Ureter (tissue), 1 donor: ENCODE results near the gene LDB3. TPM values are rescaled to one million over a fixed set of nuclear protein-coding genes. Genes with fewer than 3 reads are reported as not detected.

ENCODE experiments used
- DNase-seq: peaks from one replicate; pipeline ENCODE4 v3.0.0-alpha.2; 2020; ENCODE audit warnings: low spot score
- total RNA-seq: library from RNA; stranded (reverse); gene quantifications from one replicate; pipeline ENCODE4 v1.2.4, GENCODE V29; 2023
- donor health status: DM: yes; HTN: yes; CAD: no.

The LDB3 gene
- total RNA-seq, 1 donor from 2014 or later = 15.9 TPM

DNA sequence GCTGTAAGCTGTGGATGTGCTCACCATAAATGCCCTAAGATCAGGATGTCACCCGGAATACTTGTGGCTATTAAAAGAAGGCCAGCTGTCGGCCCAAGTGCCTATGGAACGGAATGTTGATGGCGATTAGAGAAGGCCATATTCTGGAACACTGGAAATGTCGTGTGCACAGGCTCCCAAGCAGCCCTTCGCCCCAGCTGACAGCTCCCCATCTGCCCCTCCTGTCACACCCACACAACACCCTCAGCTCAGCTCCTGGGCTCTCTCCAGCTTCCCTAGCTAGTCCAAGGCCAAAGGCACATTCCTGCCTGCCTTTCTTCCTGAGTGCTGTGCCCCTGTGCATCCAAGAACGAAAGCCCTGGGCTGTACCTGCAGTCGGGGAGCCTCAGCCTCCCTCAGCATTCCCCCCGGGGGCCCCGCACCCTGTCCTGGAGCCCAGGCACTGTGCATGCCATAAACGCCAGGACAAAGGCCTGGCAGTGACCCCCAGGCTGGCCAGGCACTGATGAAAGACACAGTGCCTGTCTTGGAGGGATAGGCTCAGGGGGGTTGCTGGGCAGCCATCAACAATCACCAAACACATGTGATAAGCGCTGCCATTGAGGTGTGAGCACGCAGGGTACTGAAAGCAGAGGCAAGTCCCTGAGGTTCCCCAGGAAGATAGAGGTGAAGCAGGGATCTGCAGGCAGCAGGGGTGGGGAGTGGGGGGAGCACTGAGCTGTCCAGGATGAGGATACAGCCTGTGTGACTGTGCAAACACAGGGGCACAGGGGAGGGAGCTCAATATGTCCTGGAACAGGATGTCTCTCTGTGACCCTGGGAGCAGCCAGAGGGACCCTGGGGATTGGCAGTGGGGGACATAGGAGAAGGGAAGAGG lies 3.7 kb upstream of the LDB3 start:
- no peak for DNase-seq

- no peak for DNase-seq
Observed at GRCh38 chr10:86665218-86665607, 3.1 kb upstream of the LDB3 start.

DNA sequence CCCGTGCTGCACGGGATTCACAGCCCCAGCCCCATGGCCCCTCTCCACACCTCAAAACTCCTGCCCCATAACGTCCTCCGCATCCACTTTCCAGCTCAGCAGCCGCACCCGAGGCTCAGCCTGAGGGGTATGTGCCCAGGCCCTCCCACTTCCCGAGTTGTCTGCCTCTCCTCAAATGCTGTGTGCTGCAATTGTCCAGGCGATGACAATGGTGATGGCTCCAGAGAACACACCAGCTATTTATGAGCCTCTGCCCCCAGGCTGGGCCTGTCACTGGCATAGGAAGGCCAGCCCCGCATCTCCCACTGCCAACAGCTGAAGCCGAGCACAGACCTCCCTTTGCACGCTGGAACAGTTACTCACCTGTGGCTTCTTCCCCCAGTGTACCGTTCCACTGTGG lies 2.4 kb upstream of the LDB3 start:
- DNase-seq = no peak

DNA sequence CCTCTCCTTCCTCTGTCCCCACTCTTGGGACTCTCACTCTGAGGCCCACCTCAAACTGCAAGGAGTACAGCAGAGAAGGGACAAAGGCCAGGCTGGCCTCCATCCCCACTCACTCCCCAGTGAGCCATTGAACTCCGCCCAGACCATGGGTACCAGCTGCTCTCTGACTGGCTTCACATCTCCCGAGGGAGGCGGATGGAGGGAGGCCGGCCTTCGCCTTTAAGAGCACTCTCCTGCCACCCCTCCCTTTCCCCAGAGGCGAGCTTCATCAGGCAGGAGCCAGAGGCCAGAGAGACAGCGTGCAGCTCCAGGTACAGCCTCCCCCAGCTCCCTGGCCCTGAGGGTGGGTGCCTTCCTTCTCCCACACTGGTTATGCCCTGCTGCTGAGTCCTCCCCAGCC lies 1.8 kb upstream of the LDB3 start:
- no peak for DNase-seq

GRCh38 chr10:86667421-86668181 lies 710 bp upstream of the LDB3 start:
- DNase-seq = no peak

DNA sequence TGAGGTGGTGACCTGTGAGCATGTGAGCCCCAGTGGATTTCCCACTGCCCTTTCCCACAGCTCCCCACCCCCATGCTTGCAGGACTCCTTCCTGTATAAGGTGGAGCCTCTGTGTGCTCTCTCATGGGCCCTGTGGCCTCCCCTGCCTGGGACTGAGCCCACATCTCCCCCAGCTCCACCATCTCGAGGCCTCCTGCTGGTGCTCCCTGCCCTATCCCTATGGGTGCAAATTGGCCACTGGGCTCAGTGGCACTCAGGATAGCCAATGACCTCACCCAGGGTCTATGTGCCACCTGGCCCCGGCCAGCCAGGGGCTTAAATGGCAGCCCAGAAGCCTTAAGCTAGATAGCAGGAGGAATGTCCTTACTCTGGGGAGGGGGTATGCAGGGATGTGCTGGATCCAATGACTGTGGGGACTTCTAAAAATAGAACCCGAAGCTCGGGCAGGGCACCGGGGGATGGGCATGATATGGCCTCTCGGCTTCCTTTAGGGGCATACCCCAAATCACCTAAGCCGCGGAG lies 2.0 kb downstream of the LDB3 start:
- DNase-seq = no peak

- DNase-seq = no peak
Observed at GRCh38 chr10:86670876-86671275, 2.6 kb downstream of the LDB3 start.

- peak; percentile 65 for DNase-seq
Observed at GRCh38 chr10:86671419-86671818, 3.1 kb downstream of the LDB3 start.

DNA sequence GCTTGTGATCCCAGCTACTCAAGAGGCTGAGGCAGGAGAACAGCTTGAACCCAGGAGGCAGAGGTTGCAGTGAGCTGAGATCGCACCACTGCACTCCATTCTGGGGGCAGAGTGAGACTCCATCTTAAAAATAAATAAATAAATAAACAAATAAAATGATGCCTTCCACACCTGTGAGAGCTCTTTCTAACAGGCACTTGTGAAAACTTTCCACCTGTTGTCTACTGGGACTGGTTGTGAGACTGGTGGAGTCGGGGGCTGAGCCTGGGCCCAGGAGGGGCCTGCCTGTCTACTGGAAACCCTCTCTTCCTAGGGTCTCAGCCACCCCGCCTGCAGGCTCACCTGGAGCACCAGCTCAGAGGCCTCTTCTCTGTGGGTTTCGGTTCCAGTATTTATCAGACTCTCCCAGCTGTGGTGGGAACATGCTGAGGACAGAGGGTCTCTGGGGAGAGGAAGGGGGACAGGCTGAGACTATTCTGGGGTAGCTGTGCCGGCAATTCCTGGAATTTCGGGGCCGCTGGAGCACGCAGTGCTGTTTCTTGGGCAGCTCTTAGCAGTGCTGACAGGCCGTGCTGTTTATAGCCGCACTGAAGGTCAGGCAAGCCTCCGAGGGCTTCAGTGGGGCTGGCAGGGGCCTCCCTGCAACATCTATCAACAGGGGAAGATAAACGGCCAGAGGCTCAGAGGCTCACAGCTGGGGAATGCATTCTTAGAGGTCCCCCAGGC lies 3.8 kb downstream of the LDB3 start:
- peak; percentile 72 for DNase-seq

DNA sequence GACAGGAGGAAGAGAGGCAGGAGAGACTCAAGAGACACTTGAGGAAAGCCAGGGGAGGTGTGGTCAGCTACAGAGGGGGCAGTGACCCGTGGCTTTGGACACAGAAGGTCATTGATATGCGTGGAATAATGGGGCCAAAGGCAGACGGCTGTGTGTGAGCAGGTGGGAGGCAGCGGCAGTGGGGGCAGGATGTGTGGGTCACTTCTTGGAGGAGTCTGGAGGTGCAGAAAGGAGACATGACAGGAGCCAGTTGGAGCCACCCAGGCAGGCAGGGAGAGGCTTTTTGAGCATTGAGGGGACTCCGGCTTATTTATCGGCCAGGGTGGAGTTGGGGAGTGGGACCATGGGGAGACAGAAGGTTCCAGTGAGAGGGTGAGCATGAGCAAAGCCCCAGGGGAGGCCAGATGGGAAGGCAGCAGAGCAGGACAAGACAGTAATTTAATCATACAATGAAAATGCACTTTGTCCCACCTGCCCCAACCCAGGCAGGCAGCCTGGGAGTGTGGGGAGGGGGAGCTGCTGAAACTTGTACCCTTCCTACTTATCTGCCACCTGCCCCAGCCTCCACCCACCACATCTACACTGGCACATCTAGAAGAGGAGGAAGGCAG lies 5.0 kb downstream of the LDB3 start:
- DNase-seq = no peak

GRCh38 chr10:86673827-86674581 lies 5.7 kb downstream of the LDB3 start:
- no peak for DNase-seq

DNA sequence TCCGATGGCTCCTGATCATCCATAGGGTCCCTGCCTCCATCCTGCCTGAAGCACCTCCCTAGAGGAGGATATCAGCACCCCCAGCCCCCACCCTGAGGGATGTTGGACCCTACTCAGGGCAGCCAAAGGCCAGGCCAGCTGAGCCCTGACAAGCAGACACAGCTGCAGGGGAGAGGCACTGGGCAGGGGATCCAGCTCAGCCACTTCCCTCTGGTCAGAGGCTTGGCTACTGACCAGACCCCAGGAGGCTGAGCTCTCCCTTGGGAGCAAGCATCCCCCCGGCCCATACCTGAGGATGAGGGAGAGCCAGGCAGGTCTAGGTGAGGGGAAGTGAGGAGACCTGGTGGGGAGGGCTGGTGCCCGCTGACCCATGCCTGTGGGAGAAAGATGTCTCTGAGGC lies 6.6 kb downstream of the LDB3 start:
- DNase-seq = no peak

DNA sequence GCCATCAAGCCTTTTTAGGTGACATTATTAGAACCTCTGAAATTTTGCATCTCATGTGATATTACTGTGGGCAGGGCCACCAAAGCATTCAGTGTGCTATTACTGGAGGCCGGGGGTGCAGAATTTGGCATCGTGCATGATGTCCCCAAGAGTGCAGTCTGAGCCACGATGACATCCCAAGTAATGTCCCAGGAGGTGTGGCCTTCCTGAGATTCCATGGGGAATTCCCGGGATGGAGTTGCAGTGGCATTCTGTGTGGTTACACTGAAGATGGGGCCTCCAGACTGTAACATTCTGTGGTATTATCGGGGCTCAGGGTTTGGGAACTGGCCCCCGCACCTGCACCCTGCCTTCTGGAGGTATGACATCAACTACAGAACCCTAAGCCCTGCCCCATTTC lies 9.1 kb downstream of the LDB3 start:
- no peak for DNase-seq

GRCh38 chr10:86678999-86679792 lies 10.9 kb downstream of the LDB3 start:
- DNase-seq = no peak

- peak; percentile 63 for DNase-seq
Observed at GRCh38 chr10:86681047-86681446, 12.7 kb downstream of the LDB3 start.

DNA sequence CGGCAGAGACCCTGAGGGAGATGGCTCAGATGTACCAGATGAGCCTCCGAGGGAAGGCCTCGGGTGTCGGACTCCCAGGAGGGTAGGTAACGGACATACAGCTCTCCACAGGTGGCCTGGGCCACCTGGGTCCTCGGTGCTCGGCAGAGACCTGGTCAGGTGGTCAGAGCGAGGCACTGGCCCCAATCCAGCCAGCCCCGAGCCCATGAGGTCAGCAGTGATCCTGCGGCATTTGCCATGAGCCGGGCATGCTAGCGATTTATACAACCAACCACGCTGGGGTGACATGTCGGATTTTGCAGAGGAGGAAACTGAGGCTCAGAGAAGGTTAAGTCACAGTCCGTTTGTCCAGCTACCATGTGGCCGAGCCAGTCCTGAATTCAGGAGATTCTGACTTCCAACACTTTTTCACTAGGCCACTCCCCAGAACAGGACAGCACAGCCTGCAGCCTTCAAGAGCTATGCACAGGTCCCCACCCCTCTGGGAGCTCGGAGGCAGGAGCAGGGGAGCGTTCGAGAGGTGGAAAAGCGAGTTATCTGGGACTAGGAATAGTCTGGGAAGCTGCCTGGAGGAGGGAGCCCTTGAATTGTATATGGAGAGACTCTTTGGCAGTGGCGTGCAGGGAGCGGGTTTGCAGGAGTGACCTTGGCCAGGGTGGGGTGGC lies 13.5 kb downstream of the LDB3 start:
- DNase-seq = no peak

- no peak for DNase-seq
Observed at GRCh38 chr10:86682675-86683074, 14.4 kb downstream of the LDB3 start.

DNA sequence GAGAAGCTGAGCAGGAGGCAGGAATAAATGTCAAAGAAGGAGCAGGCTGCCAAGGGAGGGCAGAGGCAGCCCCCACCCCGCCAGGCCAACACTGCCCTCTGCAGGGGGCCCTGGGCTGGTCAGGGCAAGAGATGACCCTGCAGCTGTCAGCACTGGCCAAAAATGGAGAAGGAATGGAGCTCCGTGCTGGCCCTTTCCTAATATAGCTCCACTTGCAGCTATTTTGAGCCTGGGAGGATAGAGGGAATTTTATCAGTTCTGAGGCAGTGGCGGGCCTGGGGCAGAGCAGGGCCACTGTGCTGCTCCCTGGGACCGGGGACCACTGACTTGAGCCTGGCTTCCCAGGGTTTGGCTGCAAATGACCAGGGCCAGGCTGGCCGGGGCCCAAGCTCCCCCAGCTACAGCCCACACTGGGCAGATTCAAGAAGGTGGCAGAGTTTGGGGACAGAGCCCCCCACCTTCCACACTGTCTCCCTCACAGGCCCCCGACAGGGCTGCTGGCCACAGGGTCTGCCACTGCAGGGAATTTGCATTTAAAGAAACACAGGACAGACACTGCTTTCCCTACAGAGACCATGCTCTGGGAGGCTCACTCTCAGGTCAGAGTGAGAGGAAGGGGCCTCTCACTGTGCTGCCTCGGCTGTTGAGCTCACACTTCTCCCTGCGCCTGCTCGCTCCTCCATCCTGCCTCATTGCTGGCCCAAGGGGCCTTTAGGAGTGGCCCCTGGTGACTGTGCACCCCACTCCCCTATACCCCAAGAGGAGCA lies 16.2 kb downstream of the LDB3 start:
- DNase-seq = peak; percentile 76

DNA sequence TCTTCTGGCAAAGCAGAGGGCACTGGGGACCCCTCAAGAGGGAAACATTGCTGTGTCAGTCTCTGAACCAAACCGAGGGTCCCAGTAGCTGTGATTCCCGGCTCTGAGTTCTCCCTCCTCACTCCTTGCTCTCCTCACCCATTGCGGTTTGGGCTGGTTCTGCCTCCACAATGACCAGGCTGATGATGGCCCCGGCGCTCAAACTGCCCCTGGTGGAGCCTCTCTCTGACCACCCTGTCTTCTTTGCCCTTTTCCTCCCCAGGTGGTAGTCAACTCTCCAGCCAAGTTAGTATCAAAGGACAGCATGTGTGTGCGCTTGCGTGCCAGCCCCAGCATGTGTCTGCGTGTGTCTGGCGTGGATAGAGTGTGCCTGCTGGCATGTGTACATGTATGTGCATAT lies 17.1 kb downstream of the LDB3 start:
- DNase-seq = no peak
